Neural progenitor cell (in vitro differentiated cells): Measurements from ENCODE around the gene COQ3. TPM values are rescaled to one million over a fixed set of nuclear protein-coding genes. Genes with fewer than 3 reads are reported as not detected.

Source experiments
- DNase-seq: peaks from one replicate; pipeline ENCODE4 v3.0.0-alpha.2; 2016; ENCODE audit warnings: low spot score
- H2AFZ ChIP-seq: fragments of 200-600 bp; sonication (generic); replicated peaks from 2 replicates; pipeline ENCODE4 v1.6.1; 2016; ENCODE audit warnings: antibody characterized with exemption
- H3F3A ChIP-seq: fragments of 200-600 bp; sonication (generic); 2 replicates; pipeline ENCODE4 v1.6.1; 2016; ENCODE audit warnings: antibody characterized with exemption, low read depth
- H3K27ac ChIP-seq: fragments of 200-600 bp; sonication (generic); 2 replicates; pipeline ENCODE4 v1.5.1; 2016; ENCODE audit warnings: mild to moderate bottlenecking
- H3K27me3 ChIP-seq: fragments of 200-600 bp; sonication (generic); 2 replicates; pipeline ENCODE4 v1.6.1; 2016; ENCODE audit warnings: mild to moderate bottlenecking, moderate library complexity
- H3K36me3 ChIP-seq: fragments of 200-600 bp; sonication (generic); 2 replicates; pipeline ENCODE4 v1.5.1; 2016
- H3K4me1 ChIP-seq: fragments of 200-600 bp; sonication (generic); 2 replicates; pipeline ENCODE4 v1.6.1; 2016; ENCODE audit warnings: mixed run types
- H3K4me2 ChIP-seq: fragments of 200-600 bp; sonication (generic); 2 replicates; pipeline ENCODE4 v1.6.1; 2016
- H3K4me3 ChIP-seq: fragments of 200-600 bp; sonication (generic); 2 replicates; pipeline ENCODE4 v1.5.1; 2016
- H3K79me2 ChIP-seq: fragments of 200-600 bp; sonication (generic); 2 replicates; pipeline ENCODE4 v1.6.1; 2016; ENCODE audit warnings: low read depth
- H3K9ac ChIP-seq: fragments of 200-600 bp; sonication (generic); 2 replicates; pipeline ENCODE4 v1.6.1; 2016
- H3K9me3 ChIP-seq: fragments of 200-600 bp; sonication (generic); 2 replicates; pipeline ENCODE4 v1.5.1; 2016; ENCODE audit warnings: low read depth
- H4K20me1 ChIP-seq: fragments of 200-600 bp; sonication (generic); 2 replicates; pipeline ENCODE4 v1.6.1; 2016; ENCODE audit warnings: low read depth
- H3K27ac Mint-ChIP-seq: 3 replicates; pipeline ENCODE4 v1.8.0; 2021; ENCODE audit warnings: mixed read lengths
- H3K27me3 Mint-ChIP-seq: 2 replicates; pipeline ENCODE4 v1.8.0; 2022; ENCODE audit warnings: low read depth, mild to moderate bottlenecking, inconsistent platforms, moderate library complexity, mixed read lengths; ENCODE audit not compliant: insufficient read depth
- H3K36me3 Mint-ChIP-seq: 3 replicates; pipeline ENCODE4 v1.8.0; 2021; ENCODE audit warnings: mixed read lengths
- H3K4me1 Mint-ChIP-seq: 3 replicates; pipeline ENCODE4 v1.8.0; 2021; ENCODE audit warnings: mixed read lengths
- H3K4me3 Mint-ChIP-seq: 3 replicates; pipeline ENCODE4 v1.8.0; 2021; ENCODE audit warnings: mild to moderate bottlenecking, moderate library complexity, mixed read lengths
- H3K9me3 Mint-ChIP-seq: 3 replicates; pipeline ENCODE4 v1.8.0; 2020; ENCODE audit warnings: mixed read lengths
- CTCF ChIP-seq: fragments of 200-600 bp; sonication (generic); IDR thresholded peaks from 2 replicates; pipeline ENCODE4 v1.5.1; 2017; ENCODE audit warnings: antibody characterized with exemption, mild to moderate bottlenecking
- EZH2 ChIP-seq: fragments of 200-600 bp; sonication (generic); IDR thresholded peaks from 2 replicates; pipeline ENCODE4 v1.6.1; 2017; ENCODE audit warnings: antibody characterized with exemption, mild to moderate bottlenecking, moderate library complexity
- EZH2phosphoT487 ChIP-seq: fragments of 200-600 bp; sonication (generic); IDR thresholded peaks from 2 replicates; pipeline ENCODE4 v1.6.1; 2017; ENCODE audit warnings: antibody characterized with exemption
- total RNA-seq: library from RNA; depleted of rRNA; stranded (reverse); fragments of >200 nt; gene quantifications from 2 replicates; pipeline ENCODE4 v1.2.3, GENCODE V29; 2015; ENCODE audit warnings: low replicate concordance

Gene COQ3
- total RNA-seq, 1 donor from 2014 or later: 16.2 TPM

GRCh38 chr6:99407076-99407475 is 13.1 kb upstream of the COQ3 start:
- Histone ChIP-seq H3K27ac (no peak overlapping the region), H3K4me3 (no peak overlapping the region), H3K9me3 (no peaks in the 10 kb centered on the region), H4K20me1 (peaks cover 30% of the 10 kb centered on the region), H3K4me1 (no peaks in the 10 kb centered on the region), H3F3A (peaks cover 4% of the 10 kb centered on the region), H3K79me2 (peaks cover 24% of the 10 kb centered on the region), H3K9ac (no peak overlapping the region), H3K36me3 (peaks cover 70% of the 10 kb centered on the region), H2AFZ (no peak overlapping the region), H3K4me2 (no peak overlapping the region), H3K27me3 (no peaks in the 10 kb centered on the region)
- H3K36me3 Mint-ChIP-seq: peaks cover 43% of the 10 kb centered on the region
- TF ChIP-seq EZH2 (no peak), CTCF (no peak), EZH2phosphoT487 (no peak)
- H3K9me3 Mint-ChIP-seq: no peaks in the 10 kb centered on the region
- no peaks in the 10 kb centered on the region for H3K27me3 Mint-ChIP-seq
- no peaks in the 10 kb centered on the region for H3K4me1 Mint-ChIP-seq
- no peak overlapping the region for H3K27ac Mint-ChIP-seq
- no peak for DNase-seq
- no peak overlapping the region for H3K4me3 Mint-ChIP-seq

- Histone ChIP-seq H3K79me2 (no peaks in the 10 kb centered on the region), H3K27ac (no peak overlapping the region), H3K27me3 (no peaks in the 10 kb centered on the region), H3K9me3 (no peaks in the 10 kb centered on the region), H3F3A (peaks cover 41% of the 10 kb centered on the region), H3K4me3 (no peak overlapping the region), H4K20me1 (no peaks in the 10 kb centered on the region), H2AFZ (no peak overlapping the region), H3K4me2 (no peak overlapping the region), H3K36me3 (peaks cover 68% of the 10 kb centered on the region), H3K4me1 (no peaks in the 10 kb centered on the region), H3K9ac (no peak overlapping the region)
- Mint-ChIP-seq H3K4me1 (no peaks in the 10 kb centered on the region), H3K36me3 (peaks cover 30% of the 10 kb centered on the region), H3K9me3 (no peaks in the 10 kb centered on the region), H3K27ac (no peak overlapping the region), H3K27me3 (no peaks in the 10 kb centered on the region), H3K4me3 (no peak overlapping the region)
- no peak for DNase-seq
- TF ChIP-seq EZH2 (no peak), CTCF (no peak), EZH2phosphoT487 (no peak)
Observed at GRCh38 chr6:99402448-99402847, 8.5 kb upstream of the COQ3 start.

GRCh38 chr6:99397287-99397686 is 3.3 kb upstream of the COQ3 start:
- Mint-ChIP-seq H3K36me3 (peaks cover 12% of the 10 kb centered on the region), H3K9me3 (no peaks in the 10 kb centered on the region), H3K4me1 (peaks cover 10% of the 10 kb centered on the region), H3K27ac (no peak overlapping the region), H3K27me3 (no peaks in the 10 kb centered on the region), H3K4me3 (no peak overlapping the region)
- Histone ChIP-seq H3K27me3 (no peaks in the 10 kb centered on the region), H3K4me3 (no peak overlapping the region), H3K4me1 (no peaks in the 10 kb centered on the region), H2AFZ (no peak overlapping the region), H3K36me3 (peaks cover 34% of the 10 kb centered on the region), H3F3A (peaks cover 77% of the 10 kb centered on the region), H3K79me2 (no peaks in the 10 kb centered on the region), H4K20me1 (no peaks in the 10 kb centered on the region), H3K9ac (no peak overlapping the region), H3K27ac (no peak overlapping the region), H3K4me2 (no peak overlapping the region), H3K9me3 (no peaks in the 10 kb centered on the region)
- no peak for DNase-seq
- TF ChIP-seq EZH2phosphoT487 (no peak), CTCF (no peak), EZH2 (no peak)
